Gastroesophageal sphincter (tissue), 4 donors: Measurements from ENCODE around the gene ZNF443. TPM values are rescaled to one million over a fixed set of nuclear protein-coding genes. Genes with fewer than 3 reads are reported as not detected.

ENCODE experiments used
- ATAC-seq: fragments of 150-250 bp; one replicate; pipeline ENCODE4 v1.9.1; 2016; ENCODE audit warnings: mild to moderate bottlenecking, moderate library complexity
- H3K27ac ChIP-seq, 4 donors: fragments of 200-600 bp; sonication (generic) in 3 of 4; 1 replicate in 3 of 4; 2 replicates in 1 of 4; pipeline ENCODE4 v1.5.1; 2016 to 2019
- H3K27me3 ChIP-seq: fragments of 200-600 bp; sonication (generic); one replicate; pipeline ENCODE4 v1.5.1; 2019
- H3K36me3 ChIP-seq, 2 donors: fragments of 200-600 bp; sonication (generic); one replicate each; pipeline ENCODE4 v1.5.1; 2019; ENCODE audit warnings: control low read depth in 1 of 2
- H3K4me1 ChIP-seq, 3 donors: fragments of 200-600 bp; sonication (generic); 1 replicate in 2 of 3; 2 replicates in 1 of 3; pipeline ENCODE4 v1.5.1; 2016 to 2019; ENCODE audit warnings: control low read depth in 2 of 3
- H3K4me3 ChIP-seq, 2 donors: fragments of 200-600 bp; sonication (generic); one replicate each; pipeline ENCODE4 v1.5.1; 2019; ENCODE audit warnings: mild to moderate bottlenecking in 1 of 2, moderate library complexity in 1 of 2
- H3K9me3 ChIP-seq, 3 donors: fragments of 200-600 bp; sonication (generic); one replicate each; pipeline ENCODE4 v1.5.1; 2017 to 2019; ENCODE audit warnings: control low read depth in 2 of 3
- EP300 ChIP-seq: sonication (generic); formaldehyde crosslinking; IDR thresholded peaks from one replicate; pipeline ENCODE4 v1.6.1; 2017; ENCODE audit warnings: antibody characterized with exemption, mild to moderate bottlenecking
- POLR2A ChIP-seq, 2 donors: fragments of 450-650 bp; IDR thresholded peaks; one replicate each; pipeline ENCODE4 v1.6.1; 2017; ENCODE audit warnings: antibody characterized with exemption in 2 of 2, mild to moderate bottlenecking in 2 of 2, moderate library complexity in 1 of 2
- POLR2AphosphoS5 ChIP-seq: sonication (generic); formaldehyde crosslinking; IDR thresholded peaks from one replicate; pipeline ENCODE4 v1.6.1; 2017; ENCODE audit warnings: antibody characterized with exemption
- whole genome bisulfite sequencing, 2 donors: methylation state at CpG; one replicate each; pipeline ENCODE4 v1.1.5; 2018; ENCODE audit warnings: low coverage in 1 of 2; 5-methylcytosine and 5-hydroxymethylcytosine counted together
- total RNA-seq, 4 donors: library from RNA; depleted of rRNA; stranded (reverse); fragments of >200 nt; gene quantifications; one replicate each; pipeline ENCODE4 v1.1.0, GENCODE V29; 2016
- TF ChIP-seq, protein P1 (sequence below), 4 experiments: fragments of 200-600 bp in 2 of 4; fragments of 450-650 bp in 2 of 4; sonication (generic) in 1 of 4; IDR thresholded peaks; one replicate each; pipeline ENCODE4 v1.5.1; 2017 to 2019; ENCODE audit warnings: antibody characterized with exemption in 4 of 4, mild to moderate bottlenecking in 2 of 4, moderate library complexity in 2 of 4

The ZNF443 gene
- total RNA-seq, 4 donors from 2014 or later: 3.1 to 9.2 (median 5.2) TPM

DNA sequence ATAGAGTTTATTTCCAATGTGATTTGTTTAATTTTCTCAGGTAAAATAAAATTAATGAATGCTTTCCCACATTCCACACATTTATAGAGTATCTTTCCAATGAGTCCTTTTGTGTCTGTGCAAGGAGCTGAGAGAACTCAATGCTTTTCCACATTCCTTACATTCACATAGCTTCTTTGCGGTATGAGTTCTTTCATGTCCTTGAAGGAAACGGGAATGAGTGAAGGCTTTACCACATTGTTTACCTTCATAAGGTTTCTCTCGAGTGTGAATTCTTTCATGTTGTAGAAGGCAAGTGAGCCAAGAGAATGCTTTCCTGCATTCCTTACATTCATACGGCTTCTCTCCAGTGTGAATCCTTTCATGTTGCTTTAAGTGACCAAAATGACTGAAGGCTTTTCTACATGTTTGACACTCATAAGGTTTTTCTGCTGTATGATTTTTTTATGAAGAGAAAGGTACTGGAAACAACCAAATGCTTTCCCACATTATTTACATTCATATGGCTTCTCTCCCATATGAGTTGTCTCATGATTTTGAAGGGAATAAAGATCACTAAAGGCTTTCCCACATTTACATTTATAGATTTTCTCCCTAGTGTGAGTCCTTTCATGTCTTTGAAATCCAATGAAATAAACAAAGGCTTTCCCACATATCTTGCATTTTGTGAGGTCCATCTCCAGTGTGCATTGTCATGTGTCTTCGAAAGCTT, 60.9 kb downstream of the ZNF443 start:
- H3K36me3 ChIP-seq: peaks cover 0 to 51% of the 10 kb centered on the region in 2 donors
- 90 to 94% methylated on average over 5 of the region's 5 CpGs for WGBS, 2 donors
- no peak overlapping the region for H3K27ac ChIP-seq
- TF ChIP-seq EP300 (no peak), POLR2A (IDR thresholded peaks at IDR 0.05) (no peak), POLR2AphosphoS5 (no peak)
- TF ChIP-seq, protein P1, sequence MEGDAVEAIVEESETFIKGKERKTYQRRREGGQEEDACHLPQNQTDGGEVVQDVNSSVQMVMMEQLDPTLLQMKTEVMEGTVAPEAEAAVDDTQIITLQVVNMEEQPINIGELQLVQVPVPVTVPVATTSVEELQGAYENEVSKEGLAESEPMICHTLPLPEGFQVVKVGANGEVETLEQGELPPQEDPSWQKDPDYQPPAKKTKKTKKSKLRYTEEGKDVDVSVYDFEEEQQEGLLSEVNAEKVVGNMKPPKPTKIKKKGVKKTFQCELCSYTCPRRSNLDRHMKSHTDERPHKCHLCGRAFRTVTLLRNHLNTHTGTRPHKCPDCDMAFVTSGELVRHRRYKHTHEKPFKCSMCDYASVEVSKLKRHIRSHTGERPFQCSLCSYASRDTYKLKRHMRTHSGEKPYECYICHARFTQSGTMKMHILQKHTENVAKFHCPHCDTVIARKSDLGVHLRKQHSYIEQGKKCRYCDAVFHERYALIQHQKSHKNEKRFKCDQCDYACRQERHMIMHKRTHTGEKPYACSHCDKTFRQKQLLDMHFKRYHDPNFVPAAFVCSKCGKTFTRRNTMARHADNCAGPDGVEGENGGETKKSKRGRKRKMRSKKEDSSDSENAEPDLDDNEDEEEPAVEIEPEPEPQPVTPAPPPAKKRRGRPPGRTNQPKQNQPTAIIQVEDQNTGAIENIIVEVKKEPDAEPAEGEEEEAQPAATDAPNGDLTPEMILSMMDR (IDR thresholded peaks at IDR 0.05): no peak
- no peaks in the 10 kb centered on the region for H3K4me1 ChIP-seq
- no peak overlapping the region for H3K4me3 ChIP-seq
- peaks cover 0 to 37% (median 0%) of the 10 kb centered on the region in 3 donors for H3K9me3 ChIP-seq
- no peaks in the 10 kb centered on the region for H3K27me3 ChIP-seq
- ATAC-seq: no peak

Other genes with a start within 250 kb of the ZNF443 start
- 10 to 100 TPM; 10.1 to 14.6 (median 11.3) TPM for gene ZNF44, start 146.1 kb downstream of the ZNF443 start, total RNA-seq
- gene ZNF563, start 107.4 kb downstream of the ZNF443 start, total RNA-seq: 1 to 10 TPM; 1.6 to 7.6 (median 5.5) TPM
- gene ZNF442, start 75.3 kb downstream of the ZNF443 start, total RNA-seq: 1 to 10 TPM; 2.3 to 6.7 (median 4.8) TPM
- 1 to 10 TPM; 3.9 to 7.8 (median 4.7) TPM for gene ZNF799, start 39.8 kb downstream of the ZNF443 start, total RNA-seq
- 1 to 10 TPM; 3.1 to 3.6 (median 3.3) TPM for gene ZNF709, start 43.8 kb upstream of the ZNF443 start, total RNA-seq
- 10 to 100 TPM in 3 of 4 donors, 1 to 10 TPM in 1; 6.8 to 14.6 (median 13.8) TPM for gene ZNF564, start 110.5 kb upstream of the ZNF443 start, total RNA-seq
- 1 to 10 TPM; 5.1 to 8.6 (median 6.7) TPM for gene ZNF490, start 169.8 kb upstream of the ZNF443 start, total RNA-seq
- 10 to 100 TPM; 16.7 to 29.7 (median 20.4) TPM for gene ZNF791, start 169.9 kb upstream of the ZNF443 start, total RNA-seq
- gene MAN2B1, start 225.7 kb upstream of the ZNF443 start, total RNA-seq: 10 to 100 TPM; 61.3 to 98.1 (median 70.8) TPM
- gene WDR83, start 225.8 kb upstream of the ZNF443 start, total RNA-seq: 10 to 100 TPM in 3 of 4 donors, 1 to 10 TPM in 1; 8.8 to 19.8 (median 15.5) TPM
- 100 to 1,000 TPM in 1 of 4 donors, 10 to 100 TPM in 3; 77.3 to 122 (median 92.1) TPM for gene DHPS, start 240.9 kb upstream of the ZNF443 start, total RNA-seq
- gene GNG14, start 247.0 kb upstream of the ZNF443 start, total RNA-seq: not detected